Activated gamma-delta T cell treated with Interleukin-2 at 50 U/mL for 16 hours (primary cell): Measurements from ENCODE around the gene ITK.

Experiments
- DNase-seq: peaks from one replicate; pipeline ENCODE4 v3.0.0-alpha.2; 2020

The ITK gene

GRCh38 chr5:157180374-157181264, at the start of gene ITK:
Gene ITK (plus strand): TSS chr5:157180840. CDS start chr5:157180978, 138 bp downstream.
- DNase-seq: peak; percentile 46

GRCh38 chr5:157130925-157131324, 49.7 kb upstream of the ITK start:
- DNase-seq: no peak

GRCh38 chr5:157132281-157132612, 48.4 kb upstream of the ITK start:
- DNase-seq: no peak

GRCh38 chr5:157137691-157138090, 42.9 kb upstream of the ITK start:
- no peak for DNase-seq

- peak; percentile 91 for DNase-seq
Observed at GRCh38 chr5:157142317-157143126, 38.1 kb upstream of the ITK start, which contains the start of gene MED7. Gene MED7 (minus strand): TSS chr5:157142865. CDS start chr5:157139431, 3,434 bp downstream.

GRCh38 chr5:157143127-157143971, 37.3 kb upstream of the ITK start:
- peak; percentile 49 for DNase-seq

GRCh38 chr5:157148734-157149615, 31.7 kb upstream of the ITK start:
- DNase-seq: peak; percentile 83

GRCh38 chr5:157150995-157151394, 29.6 kb upstream of the ITK start:
- no peak for DNase-seq

GRCh38 chr5:157155297-157155696, 25.3 kb upstream of the ITK start:
- DNase-seq: no peak

- DNase-seq: no peak
Observed at GRCh38 chr5:157157293-157157891, 23.2 kb upstream of the ITK start.

- DNase-seq: no peak
Observed at GRCh38 chr5:157159209-157159751, 21.4 kb upstream of the ITK start.

- no peak for DNase-seq
Observed at GRCh38 chr5:157160001-157160400, 20.6 kb upstream of the ITK start.

- no peak for DNase-seq
Observed at GRCh38 chr5:157161996-157162395, 18.6 kb upstream of the ITK start.

GRCh38 chr5:157162919-157163510, 17.6 kb upstream of the ITK start:
- no peak for DNase-seq

GRCh38 chr5:157164521-157164920, 16.1 kb upstream of the ITK start:
- DNase-seq: no peak

GRCh38 chr5:157165261-157165660, 15.4 kb upstream of the ITK start:
- DNase-seq: no peak

- no peak for DNase-seq
Observed at GRCh38 chr5:157165668-157166067, 15.0 kb upstream of the ITK start.

GRCh38 chr5:157166214-157167213, 14.1 kb upstream of the ITK start, which contains the start of gene GARIN3:
Gene GARIN3 (minus strand): TSS chr5:157166264. CDS start chr5:157166168, 96 bp downstream.
- no peak for DNase-seq

GRCh38 chr5:157167214-157167621, 13.4 kb upstream of the ITK start:
- DNase-seq: no peak
